ENCODE results near the gene ASXL3. TPM values are rescaled to one million over a fixed set of nuclear protein-coding genes. Genes with fewer than 3 reads are reported as not detected.

Gene ASXL3
- total RNA-seq, 1 experiment from 2014 or later: not detected

DNA sequence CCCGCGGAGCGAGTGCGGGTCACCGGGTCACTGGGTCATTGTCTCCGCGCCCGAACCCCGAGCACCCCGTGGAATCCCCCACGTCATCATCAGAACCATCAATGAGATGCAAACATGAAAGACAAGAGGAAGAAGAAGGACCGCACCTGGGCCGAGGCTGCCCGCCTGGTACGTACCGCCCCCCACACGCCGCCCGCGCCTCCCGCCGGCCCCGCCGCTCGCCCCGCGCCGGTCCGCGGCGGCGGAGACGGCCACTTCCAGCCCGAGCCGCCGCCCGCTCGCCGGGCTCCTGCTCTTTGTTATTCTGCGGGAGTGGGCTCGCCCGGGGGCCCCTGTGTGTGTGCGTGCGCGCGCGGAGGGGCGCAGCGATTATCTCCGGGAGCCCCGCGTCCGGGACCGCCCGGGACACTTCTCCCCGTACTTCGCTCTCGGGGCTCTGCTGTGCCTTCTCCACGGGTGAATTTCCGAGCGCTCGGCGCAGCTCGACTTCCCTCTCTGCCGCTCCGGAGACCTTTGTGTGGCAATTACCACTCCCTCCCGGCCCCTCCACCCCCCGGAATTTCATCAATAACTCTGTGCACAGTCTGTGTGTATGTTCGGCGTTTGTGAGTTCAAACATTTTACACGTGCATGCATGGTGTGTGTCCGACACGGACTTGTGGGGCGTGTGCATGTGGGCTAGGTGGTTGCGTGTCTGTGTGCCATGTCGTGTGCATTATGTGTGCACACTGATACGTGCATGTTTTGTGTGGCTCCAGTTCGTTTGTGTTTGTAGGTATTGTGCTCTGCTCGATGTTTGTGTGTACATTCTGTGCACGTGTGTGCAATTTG lies 714 bp downstream of the ASXL3 start (continued):
- TF ChIP-seq, protein P1, sequence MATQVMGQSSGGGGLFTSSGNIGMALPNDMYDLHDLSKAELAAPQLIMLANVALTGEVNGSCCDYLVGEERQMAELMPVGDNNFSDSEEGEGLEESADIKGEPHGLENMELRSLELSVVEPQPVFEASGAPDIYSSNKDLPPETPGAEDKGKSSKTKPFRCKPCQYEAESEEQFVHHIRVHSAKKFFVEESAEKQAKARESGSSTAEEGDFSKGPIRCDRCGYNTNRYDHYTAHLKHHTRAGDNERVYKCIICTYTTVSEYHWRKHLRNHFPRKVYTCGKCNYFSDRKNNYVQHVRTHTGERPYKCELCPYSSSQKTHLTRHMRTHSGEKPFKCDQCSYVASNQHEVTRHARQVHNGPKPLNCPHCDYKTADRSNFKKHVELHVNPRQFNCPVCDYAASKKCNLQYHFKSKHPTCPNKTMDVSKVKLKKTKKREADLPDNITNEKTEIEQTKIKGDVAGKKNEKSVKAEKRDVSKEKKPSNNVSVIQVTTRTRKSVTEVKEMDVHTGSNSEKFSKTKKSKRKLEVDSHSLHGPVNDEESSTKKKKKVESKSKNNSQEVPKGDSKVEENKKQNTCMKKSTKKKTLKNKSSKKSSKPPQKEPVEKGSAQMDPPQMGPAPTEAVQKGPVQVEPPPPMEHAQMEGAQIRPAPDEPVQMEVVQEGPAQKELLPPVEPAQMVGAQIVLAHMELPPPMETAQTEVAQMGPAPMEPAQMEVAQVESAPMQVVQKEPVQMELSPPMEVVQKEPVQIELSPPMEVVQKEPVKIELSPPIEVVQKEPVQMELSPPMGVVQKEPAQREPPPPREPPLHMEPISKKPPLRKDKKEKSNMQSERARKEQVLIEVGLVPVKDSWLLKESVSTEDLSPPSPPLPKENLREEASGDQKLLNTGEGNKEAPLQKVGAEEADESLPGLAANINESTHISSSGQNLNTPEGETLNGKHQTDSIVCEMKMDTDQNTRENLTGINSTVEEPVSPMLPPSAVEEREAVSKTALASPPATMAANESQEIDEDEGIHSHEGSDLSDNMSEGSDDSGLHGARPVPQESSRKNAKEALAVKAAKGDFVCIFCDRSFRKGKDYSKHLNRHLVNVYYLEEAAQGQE (IDR thresholded peaks at IDR 0.05; ENCODE audit: low read depth): no peak
- TF ChIP-seq EGR1 (IDR thresholded peaks at IDR 0.05; ENCODE audit: low read depth): no peak
- no peak for TF ChIP-seq TCF7L2 (IDR thresholded peaks at IDR 0.05; ENCODE audit: borderline replicate concordance, extremely low read depth, insufficient read depth, insufficient read length)
- TF ChIP-seq, protein P2, sequence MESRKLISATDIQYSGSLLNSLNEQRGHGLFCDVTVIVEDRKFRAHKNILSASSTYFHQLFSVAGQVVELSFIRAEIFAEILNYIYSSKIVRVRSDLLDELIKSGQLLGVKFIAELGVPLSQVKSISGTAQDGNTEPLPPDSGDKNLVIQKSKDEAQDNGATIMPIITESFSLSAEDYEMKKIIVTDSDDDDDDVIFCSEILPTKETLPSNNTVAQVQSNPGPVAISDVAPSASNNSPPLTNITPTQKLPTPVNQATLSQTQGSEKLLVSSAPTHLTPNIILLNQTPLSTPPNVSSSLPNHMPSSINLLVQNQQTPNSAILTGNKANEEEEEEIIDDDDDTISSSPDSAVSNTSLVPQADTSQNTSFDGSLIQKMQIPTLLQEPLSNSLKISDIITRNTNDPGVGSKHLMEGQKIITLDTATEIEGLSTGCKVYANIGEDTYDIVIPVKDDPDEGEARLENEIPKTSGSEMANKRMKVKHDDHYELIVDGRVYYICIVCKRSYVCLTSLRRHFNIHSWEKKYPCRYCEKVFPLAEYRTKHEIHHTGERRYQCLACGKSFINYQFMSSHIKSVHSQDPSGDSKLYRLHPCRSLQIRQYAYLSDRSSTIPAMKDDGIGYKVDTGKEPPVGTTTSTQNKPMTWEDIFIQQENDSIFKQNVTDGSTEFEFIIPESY (IDR thresholded peaks at IDR 0.05; ENCODE audit: extremely low read depth, insufficient replicate concordance, low read length): no peak

Measured in HCT116 (cell line).